HepG2 (cell line): ENCODE measurements around the gene DALRD3. TPM values are rescaled to one million over a fixed set of nuclear protein-coding genes. Genes with fewer than 3 reads are reported as not detected.
A peak's percentile ranks its signal among the peaks of the same experiment; 100 is the strongest.

Experiments
- CBX2 ChIP-seq, 2 experiments: fragments of 200-600 bp in 1 of 2; sonication (generic); formaldehyde crosslinking in 1 of 2; IDR thresholded peaks; 2 replicates each; pipeline versions ENCODE4 v1.7.0 to v1.8.1; 2018 to 2022; ENCODE audit warnings: low read depth in 2 of 2, low read length in 1 of 2, mild to moderate bottlenecking in 1 of 2, missing genetic modification reagents in 1 of 2
- E2F2 ChIP-seq: sonication (generic); formaldehyde crosslinking; IDR thresholded peaks from 2 replicates; pipeline ENCODE4 v1.4.0; 2020; ENCODE audit warnings: missing genetic modification reagents, borderline replicate concordance
- EED ChIP-seq: sonication (generic); formaldehyde crosslinking; IDR thresholded peaks from 2 replicates; pipeline ENCODE4 v1.5.0; 2020; ENCODE audit warnings: mild to moderate bottlenecking, missing genetic modification reagents
- GATA4 ChIP-seq: sonication (generic); IDR thresholded peaks from 2 replicates; pipeline ENCODE4 v1.6.1; 2016; ENCODE audit warnings: antibody characterized with exemption, low read depth, borderline replicate concordance
- KDM6A ChIP-seq: IDR thresholded peaks from 2 replicates; pipeline ENCODE4 v1.6.1; 2016; ENCODE audit warnings: low read depth
- NFAT5 ChIP-seq: sonication (generic); formaldehyde crosslinking; IDR thresholded peaks from 2 replicates; pipeline ENCODE4 v1.4.0; 2020; ENCODE audit warnings: missing genetic modification reagents
- SAFB2 ChIP-seq: sonication (generic); formaldehyde crosslinking; IDR thresholded peaks from 2 replicates; pipeline ENCODE4 v1.5.1; 2020; ENCODE audit warnings: missing genetic modification reagents, low read depth, mild to moderate bottlenecking, borderline replicate concordance
- ZNF101 ChIP-seq: sonication (generic); formaldehyde crosslinking; IDR thresholded peaks from 2 replicates; pipeline ENCODE4 v1.4.0; 2020; ENCODE audit warnings: mild to moderate bottlenecking, low read depth, missing genetic modification reagents, borderline replicate concordance
- ZNF317 ChIP-seq: sonication (generic); formaldehyde crosslinking; IDR thresholded peaks from 2 replicates; pipeline ENCODE4 v1.5.0; 2020; ENCODE audit warnings: mild to moderate bottlenecking, missing genetic modification reagents
- ZNF589 ChIP-seq: sonication (generic); formaldehyde crosslinking; conservative IDR thresholded peaks from 2 replicates; pipeline ENCODE4 v1.8.0; 2022; ENCODE audit warnings: mild to moderate bottlenecking, moderate library complexity, missing genetic modification reagents
- ZNF629 ChIP-seq: sonication (generic); formaldehyde crosslinking; conservative IDR thresholded peaks from 2 replicates; pipeline ENCODE4 v1.5.0; 2020; ENCODE audit warnings: missing genetic modification reagents
- ZNF768 ChIP-seq: sonication (generic); formaldehyde crosslinking; IDR thresholded peaks from 2 replicates; pipeline ENCODE4 v1.4.0; 2020; ENCODE audit warnings: missing genetic modification reagents
- polyA plus RNA-seq, 8 experiments: library from polyadenylated mRNA; depleted of rRNA in 3 of 8; stranded (reverse) in 7 of 8; unstranded in 1 of 8; fragments of >200 nt; fragmentation: Illumina TruSeq in 4 of 8; extraction: Trizol in 4 of 8; gene quantifications; 2 replicates each; pipeline versions ENCODE4 v1.2.1 to v1.2.3, GENCODE V29; 2011 to 2016; ENCODE audit warnings: low read depth in 4 of 8, missing spikeins in 1 of 8, mixed read lengths in 1 of 8; ENCODE audit not compliant: insufficient read depth in 1 of 8
- total RNA-seq, 5 experiments: library from RNA; depleted of rRNA; stranded (reverse); fragments of >200 nt; fragmentation: Illumina TruSeq; extraction: Trizol; gene quantifications; 2 replicates each; pipeline ENCODE4 v1.2.3, GENCODE V29; 2016; ENCODE audit warnings: low read depth in 1 of 5
- TF ChIP-seq, protein P1 (sequence below): IDR thresholded peaks from 2 replicates; pipeline ENCODE4 v1.6.1; 2016
- TF ChIP-seq, protein P2 (sequence below): sonication (generic); formaldehyde crosslinking; IDR thresholded peaks from 2 replicates; pipeline ENCODE4 v1.4.0; 2020; ENCODE audit warnings: missing genetic modification reagents
- TF ChIP-seq, protein P3 (sequence below): sonication (generic); formaldehyde crosslinking; IDR thresholded peaks from 2 replicates; pipeline ENCODE4 v1.5.0; 2020; ENCODE audit warnings: missing genetic modification reagents

DALRD3 gene
- total and polyA plus RNA-seq, 2 of the 13 experiments (the other 11 are each of a cell fraction or from before 2014, with no cell fraction given) = 19.9 to 36.5 TPM

GRCh38 chr3:49028673-49029562, 10.5 kb upstream of the DALRD3 start, which contains the start of gene IMPDH2 (continued):
- TF ChIP-seq NFAT5 (CRISPR knock-in tag) (peak; percentile 82; the same call in 1 of the 2 replicates), ZNF589 (no peak), KDM6A (0 out of 2 replicates have a peak, but pooled peaks have one; percentile 10), ZNF768 (CRISPR knock-in tag) (peak; percentile 88), CBX2 (IDR thresholded peaks at IDR 0.05; ENCODE audit: low read depth, low read length) (no peak), CBX2 (CRISPR knock-in tag; IDR thresholded peaks at IDR 0.05; ENCODE audit: low read depth) (no peak), EED (CRISPR knock-in tag) (peak; percentile 91), ZNF317 (CRISPR knock-in tag) (0 out of 2 replicates have a peak, but pooled peaks have one; percentile 74), E2F2 (CRISPR knock-in tag) (peak; percentile 82; the same call in 1 of the 2 replicates), SAFB2 (CRISPR knock-in tag) (peak; percentile 99), ZNF629 (no peak), ZNF101 (CRISPR knock-in tag) (no peak), GATA4 (peak; percentile 90; the same call in 1 of the 2 replicates)
- TF ChIP-seq, protein P1, sequence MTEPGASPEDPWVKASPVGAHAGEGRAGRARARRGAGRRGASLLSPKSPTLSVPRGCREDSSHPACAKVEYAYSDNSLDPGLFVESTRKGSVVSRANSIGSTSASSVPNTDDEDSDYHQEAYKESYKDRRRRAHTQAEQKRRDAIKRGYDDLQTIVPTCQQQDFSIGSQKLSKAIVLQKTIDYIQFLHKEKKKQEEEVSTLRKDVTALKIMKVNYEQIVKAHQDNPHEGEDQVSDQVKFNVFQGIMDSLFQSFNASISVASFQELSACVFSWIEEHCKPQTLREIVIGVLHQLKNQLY (CRISPR knock-in tag) = peak; percentile 51; the same call in 1 of the 2 replicates
- TF ChIP-seq, protein P2, sequence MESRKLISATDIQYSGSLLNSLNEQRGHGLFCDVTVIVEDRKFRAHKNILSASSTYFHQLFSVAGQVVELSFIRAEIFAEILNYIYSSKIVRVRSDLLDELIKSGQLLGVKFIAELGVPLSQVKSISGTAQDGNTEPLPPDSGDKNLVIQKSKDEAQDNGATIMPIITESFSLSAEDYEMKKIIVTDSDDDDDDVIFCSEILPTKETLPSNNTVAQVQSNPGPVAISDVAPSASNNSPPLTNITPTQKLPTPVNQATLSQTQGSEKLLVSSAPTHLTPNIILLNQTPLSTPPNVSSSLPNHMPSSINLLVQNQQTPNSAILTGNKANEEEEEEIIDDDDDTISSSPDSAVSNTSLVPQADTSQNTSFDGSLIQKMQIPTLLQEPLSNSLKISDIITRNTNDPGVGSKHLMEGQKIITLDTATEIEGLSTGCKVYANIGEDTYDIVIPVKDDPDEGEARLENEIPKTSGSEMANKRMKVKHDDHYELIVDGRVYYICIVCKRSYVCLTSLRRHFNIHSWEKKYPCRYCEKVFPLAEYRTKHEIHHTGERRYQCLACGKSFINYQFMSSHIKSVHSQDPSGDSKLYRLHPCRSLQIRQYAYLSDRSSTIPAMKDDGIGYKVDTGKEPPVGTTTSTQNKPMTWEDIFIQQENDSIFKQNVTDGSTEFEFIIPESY (CRISPR knock-in tag) = peak; percentile 47; the same call in 1 of the 2 replicates
- TF ChIP-seq, protein P3, sequence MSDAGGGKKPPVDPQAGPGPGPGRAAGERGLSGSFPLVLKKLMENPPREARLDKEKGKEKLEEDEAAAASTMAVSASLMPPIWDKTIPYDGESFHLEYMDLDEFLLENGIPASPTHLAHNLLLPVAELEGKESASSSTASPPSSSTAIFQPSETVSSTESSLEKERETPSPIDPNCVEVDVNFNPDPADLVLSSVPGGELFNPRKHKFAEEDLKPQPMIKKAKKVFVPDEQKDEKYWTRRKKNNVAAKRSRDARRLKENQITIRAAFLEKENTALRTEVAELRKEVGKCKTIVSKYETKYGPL (CRISPR knock-in tag) = no peak; the same call in 1 of the 2 replicates
